ENCODE data around the gene DOCK8.

Gene DOCK8

GRCh38 chr9:431701-432100 lies 217.0 kb downstream of the DOCK8 start:
- no peak for DNase-seq

GRCh38 chr9:436482-436881 lies 221.8 kb downstream of the DOCK8 start:
- no peak for DNase-seq

- no peak for DNase-seq
These were observed 222.4 kb downstream of the DOCK8 start for GRCh38 chr9:437066-437465.

- no peak for DNase-seq
These were observed 222.9 kb downstream of the DOCK8 start for GRCh38 chr9:437574-438001.

- DNase-seq: no peak
These were observed 223.4 kb downstream of the DOCK8 start for GRCh38 chr9:438066-438465.

- DNase-seq: no peak
These were observed 224.5 kb downstream of the DOCK8 start for GRCh38 chr9:438961-439768.

- DNase-seq: no peak
These were observed 226.5 kb downstream of the DOCK8 start for GRCh38 chr9:441126-441525.

- no peak for DNase-seq
These were observed 229.9 kb downstream of the DOCK8 start for GRCh38 chr9:444528-444927.

- no peak for DNase-seq
These were observed 230.4 kb downstream of the DOCK8 start for GRCh38 chr9:445033-445432.

- DNase-seq: no peak
These were observed 231.5 kb downstream of the DOCK8 start for GRCh38 chr9:446074-446699.

- DNase-seq: no peak
These were observed 232.8 kb downstream of the DOCK8 start for GRCh38 chr9:447230-448025.

- DNase-seq: no peak
These were observed 235.4 kb downstream of the DOCK8 start for GRCh38 chr9:450057-450456.

- no peak for DNase-seq
These were observed 235.9 kb downstream of the DOCK8 start for GRCh38 chr9:450561-450960.

GRCh38 chr9:453832-454231 lies 239.2 kb downstream of the DOCK8 start:
- no peak for DNase-seq

GRCh38 chr9:456365-456764 lies 241.7 kb downstream of the DOCK8 start:
- no peak for DNase-seq

GRCh38 chr9:458590-458989 lies 243.9 kb downstream of the DOCK8 start:
- DNase-seq: no peak

GRCh38 chr9:459491-460444 lies 245.1 kb downstream of the DOCK8 start:
- no peak for DNase-seq

- DNase-seq: no peak
These were observed 247.5 kb downstream of the DOCK8 start for GRCh38 chr9:462121-462520.

- no peak for DNase-seq
These were observed 247.9 kb downstream of the DOCK8 start for GRCh38 chr9:462606-463005.

- no peak for DNase-seq
These were observed 248.9 kb downstream of the DOCK8 start for GRCh38 chr9:463455-464171.

GRCh38 chr9:466747-467146 lies 252.1 kb downstream of the DOCK8 start:
- DNase-seq: no peak
